Lower leg skin (tissue), 3 donors: ENCODE measurements around the gene OR10D3.

ENCODE experiments used
- CTCF ChIP-seq, 3 donors: fragments of 450-650 bp; IDR thresholded peaks; one replicate each; pipeline ENCODE4 v1.5.1; 2016; ENCODE audit warnings: antibody characterized with exemption in 3 of 3, mild to moderate bottlenecking in 3 of 3, moderate library complexity in 2 of 3
- POLR2A ChIP-seq, 2 donors: fragments of 450-650 bp; IDR thresholded peaks; one replicate each; pipeline ENCODE4 v1.6.1; 2016 to 2017; ENCODE audit warnings: antibody characterized with exemption in 2 of 2, mild to moderate bottlenecking in 1 of 2, moderate library complexity in 1 of 2

GRCh38 chr11:124200671-124201070 is 17.5 kb downstream of the OR10D3 start:
- no peak for TF ChIP-seq CTCF (IDR thresholded peaks at IDR 0.05)
- no peak for TF ChIP-seq POLR2A (IDR thresholded peaks at IDR 0.05)
